Lower leg skin (tissue), 4 donors: ENCODE results near the gene THBS2. TPM values are rescaled to one million over a fixed set of nuclear protein-coding genes. Genes with fewer than 3 reads are reported as not detected.
A peak's percentile ranks its signal among the peaks of the same experiment; 100 is the strongest.

ENCODE experiments used
- DNase-seq, 2 donors: peaks; one replicate each; pipeline ENCODE4 v3.0.0-alpha.2; 2019; ENCODE audit warnings: low spot score in 2 of 2
- H3K4me3 ChIP-seq: fragments of 200-600 bp; sonication (generic); 2 replicates; pipeline ENCODE4 v1.5.1; 2017; ENCODE audit warnings: mild to moderate bottlenecking, low read depth; ENCODE audit not compliant: poor library complexity, severe bottlenecking
- POLR2A ChIP-seq, 2 donors: fragments of 450-650 bp; IDR thresholded peaks; one replicate each; pipeline ENCODE4 v1.6.1; 2016 to 2017; ENCODE audit warnings: antibody characterized with exemption in 2 of 2, mild to moderate bottlenecking in 1 of 2, moderate library complexity in 1 of 2
- WGBS, 2 donors: methylation state at CpG; one replicate each; pipeline ENCODE4 v1.1.5; 2018; 5-methylcytosine and 5-hydroxymethylcytosine counted together
- intact Hi-C: fragments of 100-400 bp; cut with DNase I; formaldehyde crosslinking; loops from one replicate; pipeline ENCODE4 v1.15.0; 2023; ENCODE audit warnings: low total_unique reads
- total RNA-seq, 4 donors: library from RNA; depleted of rRNA; stranded (reverse); fragments of >200 nt; gene quantifications; one replicate each; pipeline ENCODE4 v1.1.0, GENCODE V29; 2016
- TF ChIP-seq, protein P1 (sequence below), 3 donors: fragments of 450-650 bp; IDR thresholded peaks; one replicate each; pipeline ENCODE4 v1.5.1; 2016; ENCODE audit warnings: antibody characterized with exemption in 3 of 3, mild to moderate bottlenecking in 3 of 3, moderate library complexity in 2 of 3

The THBS2 gene
- total RNA-seq, 4 donors from 2014 or later = 72.1 to 135 (median 103) TPM

DNA sequence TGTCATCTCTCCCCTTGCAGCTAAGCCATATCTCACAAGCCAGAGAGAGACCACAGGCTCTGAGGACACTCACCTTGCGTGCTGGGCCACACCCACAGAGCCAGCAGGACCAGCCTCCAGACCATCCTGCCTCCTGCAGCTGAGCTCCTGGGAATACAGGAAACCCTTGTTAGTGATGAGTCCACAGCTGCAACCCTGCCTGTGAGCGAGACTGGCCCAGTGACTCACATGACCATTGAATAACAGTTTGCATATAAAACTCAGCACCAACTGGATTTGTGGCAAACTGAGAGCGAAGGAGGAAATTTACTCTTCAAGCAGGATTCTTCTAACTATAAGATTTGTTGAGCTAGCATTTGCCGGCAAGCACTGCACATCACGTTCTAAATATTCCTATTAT is 3.0 kb downstream of the THBS2 start:
- no peak overlapping the region for H3K4me3 ChIP-seq
- intact Hi-C loops = no loop called here
- TF ChIP-seq, protein P1, sequence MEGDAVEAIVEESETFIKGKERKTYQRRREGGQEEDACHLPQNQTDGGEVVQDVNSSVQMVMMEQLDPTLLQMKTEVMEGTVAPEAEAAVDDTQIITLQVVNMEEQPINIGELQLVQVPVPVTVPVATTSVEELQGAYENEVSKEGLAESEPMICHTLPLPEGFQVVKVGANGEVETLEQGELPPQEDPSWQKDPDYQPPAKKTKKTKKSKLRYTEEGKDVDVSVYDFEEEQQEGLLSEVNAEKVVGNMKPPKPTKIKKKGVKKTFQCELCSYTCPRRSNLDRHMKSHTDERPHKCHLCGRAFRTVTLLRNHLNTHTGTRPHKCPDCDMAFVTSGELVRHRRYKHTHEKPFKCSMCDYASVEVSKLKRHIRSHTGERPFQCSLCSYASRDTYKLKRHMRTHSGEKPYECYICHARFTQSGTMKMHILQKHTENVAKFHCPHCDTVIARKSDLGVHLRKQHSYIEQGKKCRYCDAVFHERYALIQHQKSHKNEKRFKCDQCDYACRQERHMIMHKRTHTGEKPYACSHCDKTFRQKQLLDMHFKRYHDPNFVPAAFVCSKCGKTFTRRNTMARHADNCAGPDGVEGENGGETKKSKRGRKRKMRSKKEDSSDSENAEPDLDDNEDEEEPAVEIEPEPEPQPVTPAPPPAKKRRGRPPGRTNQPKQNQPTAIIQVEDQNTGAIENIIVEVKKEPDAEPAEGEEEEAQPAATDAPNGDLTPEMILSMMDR (IDR thresholded peaks at IDR 0.05) = no peak
- DNase-seq = peak; percentile 55 to 89
- 26 to 36% methylated on average over 5 of the region's 5 CpGs for WGBS, 2 donors

DNA sequence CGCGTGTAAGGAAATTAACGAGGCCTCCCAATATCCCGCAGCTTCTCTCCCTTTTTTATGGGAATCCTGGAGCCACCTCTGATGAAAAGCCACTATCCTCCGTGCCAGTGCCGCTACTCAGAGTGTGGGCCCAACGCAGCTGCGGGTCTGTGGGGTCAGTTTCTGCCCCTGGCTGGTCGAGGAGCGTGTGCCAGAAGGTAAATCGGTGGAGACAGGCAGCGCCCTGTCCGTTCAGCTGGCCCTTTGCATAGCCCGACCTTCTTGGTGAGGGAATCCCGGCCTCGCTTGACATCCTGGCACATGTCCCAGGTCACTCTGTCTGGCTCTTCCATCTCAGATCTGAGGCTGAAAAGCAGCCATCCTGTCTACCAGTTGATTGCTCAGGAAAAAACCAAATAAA is 4.6 kb downstream of the THBS2 start:
- DNase-seq = peak in 1 of 2 donors; percentile 76

DNA sequence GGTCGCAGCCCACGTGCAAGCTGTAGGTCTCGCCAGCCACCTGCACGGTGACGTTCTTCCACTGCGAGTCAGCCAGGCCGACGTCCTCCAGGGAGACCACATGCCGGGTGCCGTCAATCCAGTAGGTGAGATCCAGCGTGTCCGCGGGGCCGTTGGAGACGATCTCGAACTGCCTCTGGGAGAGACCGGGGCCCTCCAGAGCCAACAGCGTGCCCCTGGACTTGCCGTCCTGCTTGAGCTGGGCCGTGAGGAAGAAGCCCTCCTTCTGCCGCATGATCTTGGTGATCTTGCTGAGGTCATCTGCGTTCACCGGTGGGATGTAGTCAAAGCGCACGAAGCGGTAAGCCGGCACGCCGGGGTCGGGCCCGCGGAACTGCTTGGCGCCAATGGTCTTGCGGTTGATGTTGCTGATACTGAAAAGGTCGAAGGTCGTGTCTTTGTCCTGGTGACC is 5.1 kb downstream of the THBS2 start:
- no peak overlapping the region for H3K4me3 ChIP-seq
- DNase-seq = no peak
- intact Hi-C loops = no loop called here
- 95 to 97% methylated on average over 32 to 36 of the region's 36 CpGs for WGBS, 2 donors
- TF ChIP-seq POLR2A (IDR thresholded peaks at IDR 0.05) = no peak
- TF ChIP-seq, protein P1 (IDR thresholded peaks at IDR 0.05) = no peak

More for the DNA sequence above, 4.6 kb downstream of the THBS2 start:
- no peak overlapping the region for H3K4me3 ChIP-seq
- WGBS, 2 donors = 85 to 94% methylated on average over 14 to 16 of the region's 16 CpGs
- no peak for TF ChIP-seq POLR2A (IDR thresholded peaks at IDR 0.05)
- TF ChIP-seq, protein P1 (IDR thresholded peaks at IDR 0.05) = no peak
- intact Hi-C loops = no loop called here

DNA sequence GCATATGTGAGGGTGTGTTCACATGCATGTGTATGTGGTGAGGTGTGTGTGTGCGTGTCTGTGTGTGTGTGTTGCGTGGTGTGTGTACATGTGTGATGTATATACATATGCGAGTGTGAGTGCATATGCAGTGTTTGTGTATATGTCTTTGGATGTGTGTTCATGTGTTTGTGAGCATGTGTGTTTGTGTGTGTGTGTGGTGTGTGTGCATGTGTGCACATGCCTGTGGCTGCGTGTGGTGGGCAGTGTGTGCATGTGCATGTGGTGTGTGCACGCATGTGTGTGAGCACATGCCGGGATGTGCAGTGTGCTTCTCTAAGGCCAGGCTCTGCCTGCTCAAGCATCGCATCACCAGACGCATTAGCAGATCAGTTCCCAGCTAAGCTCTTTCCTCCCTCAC is 5.7 kb downstream of the THBS2 start:
- no peak overlapping the region for H3K4me3 ChIP-seq
- no peak for DNase-seq
- 91 to 95% methylated on average over 8 of the region's 8 CpGs for WGBS, 2 donors
- TF ChIP-seq POLR2A (IDR thresholded peaks at IDR 0.05) = no peak
- TF ChIP-seq, protein P1 (IDR thresholded peaks at IDR 0.05) = no peak
- intact Hi-C loops = no loop called here

DNA sequence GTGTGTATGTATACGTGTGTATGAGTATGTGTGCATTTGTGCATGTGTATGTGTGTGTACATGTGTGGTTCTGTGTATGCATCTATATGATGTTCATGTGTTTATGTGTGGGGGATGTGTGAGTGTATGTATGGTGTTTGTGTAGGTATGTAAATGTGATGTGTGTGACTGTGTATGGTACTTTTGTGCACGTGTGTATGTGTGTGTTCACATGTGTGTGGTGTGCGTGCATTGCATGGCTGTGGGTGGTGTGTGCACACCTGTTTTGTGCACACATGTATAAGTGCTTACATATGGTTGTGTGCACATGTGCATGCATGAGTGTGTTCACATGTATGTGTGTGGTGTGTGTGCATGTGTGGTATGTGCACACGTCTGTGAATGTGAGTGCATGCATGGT is 6.2 kb downstream of the THBS2 start:
- H3K4me3 ChIP-seq = no peak overlapping the region
- intact Hi-C loops = no loop called here
- WGBS, 2 donors = 82 to 83% methylated on average over 4 of the region's 4 CpGs
- TF ChIP-seq POLR2A (IDR thresholded peaks at IDR 0.05) = no peak
- TF ChIP-seq, protein P1 (IDR thresholded peaks at IDR 0.05) = no peak
- peak in 1 of 2 donors; percentile 45 for DNase-seq

DNA sequence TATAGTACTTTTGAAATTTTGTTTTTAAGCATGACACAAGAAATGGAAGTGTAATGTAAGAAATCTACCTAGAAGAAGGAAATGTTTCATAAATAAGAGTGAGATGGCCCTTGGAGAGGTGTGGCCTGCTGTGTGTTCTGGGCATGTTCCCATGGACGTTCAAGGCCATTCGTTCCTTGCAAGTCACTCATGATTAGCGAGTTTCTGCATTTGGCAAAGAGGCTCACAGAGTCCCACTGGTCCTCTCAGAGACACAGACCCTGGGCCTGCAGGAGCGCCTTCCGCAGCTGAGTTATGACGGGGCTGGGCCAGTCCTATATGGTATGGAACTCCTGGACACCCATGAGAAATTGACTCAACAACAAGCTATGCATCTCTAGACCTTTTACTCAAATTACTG is 7.2 kb downstream of the THBS2 start:
- 57 to 73% methylated on average over 6 of the region's 6 CpGs for WGBS, 2 donors
- no peak for DNase-seq
- TF ChIP-seq POLR2A (IDR thresholded peaks at IDR 0.05) = no peak
- TF ChIP-seq, protein P1 (IDR thresholded peaks at IDR 0.05) = no peak
- intact Hi-C loops = no loop called here
- H3K4me3 ChIP-seq = no peak overlapping the region
